HCT116 (cell line): Measurements from ENCODE around the gene ETV4. TPM values are rescaled to one million over a fixed set of nuclear protein-coding genes. Genes with fewer than 3 reads are reported as not detected.

Experiments used
- ATAC-seq: fragments of 200-7000 bp; cut with Tn5 transposase; 2 replicates; pipeline ENCODE4 v1.9.1; 2020; ENCODE audit warnings: mild to moderate bottlenecking, moderate library complexity
- BruUV-seq: library from RNA; stranded (reverse); fragments of 400-500 nt; replicated peaks from 2 replicates; lab custom pipeline; 2021; lab: Mats Ljungman, UMichigan
- CTCF ChIA-PET: fragments of 300-600 bp; sonication (Branson Sonifier 250); formaldehyde crosslinking; loops from one replicate; lab custom pipeline; 2021; ENCODE audit warnings: antibody characterized with exemption; lab: Charles Lee
- POLR2A ChIA-PET: fragments of 300-600, 350-600 bp; sonication (Branson Sonifier 250); formaldehyde crosslinking; loops from one replicate; lab custom pipeline; 2021; ENCODE audit warnings: antibody characterized with exemption; lab: Charles Lee
- RAD21 ChIA-PET, 2 experiments: fragments of 300-600 bp; sonication (Branson Sonifier 250); formaldehyde crosslinking; loops; one replicate each; lab custom pipeline; 2023; ENCODE audit warnings: low total read pairs in 2 of 2; ENCODE audit not compliant: uncharacterized antibody in 2 of 2, unreplicated experiment in 2 of 2, low non-redundant PET in 1 of 2; lab: Charles Lee
- DNase-seq: peaks from one replicate; pipeline ENCODE4 v3.0.0-alpha.2; 2010; ENCODE audit warnings: low read depth, low spot score
- H2AFZ ChIP-seq: fragments of 200-600 bp; shearing (Covaris generic), sonication (generic); 2 replicates; pipeline ENCODE4 v1.6.1; 2017; ENCODE audit warnings: low read depth, mixed run types, mixed read lengths, antibody characterized with exemption, low read length; ENCODE audit not compliant: poor library complexity, severe bottlenecking
- H3K27ac ChIP-seq: 2 replicates; pipeline ENCODE4 v1.5.1; 2012; ENCODE audit warnings: low read depth, low read length
- H3K27me3 ChIP-seq: fragments of 200-600 bp; sonication (generic); 2 replicates; pipeline ENCODE4 v1.6.1; 2016; ENCODE audit warnings: mixed run types, low read length, mixed read lengths; ENCODE audit not compliant: insufficient read depth
- H3K36me3 ChIP-seq, 2 experiments: fragments of 200-500 bp in 1 of 2; fragments of 200-600 bp in 1 of 2; sonication (Bioruptor generic) in 1 of 2; sonication (generic) in 1 of 2; 2 replicates each; pipeline versions ENCODE4 v1.5.1 to v1.6.1; 2014 to 2016; ENCODE audit warnings: low read length in 2 of 2, inconsistent platforms in 1 of 2, mixed read lengths in 1 of 2, mixed run types in 1 of 2; ENCODE audit not compliant: insufficient read depth in 2 of 2, control insufficient read depth in 1 of 2
- H3K4me1 ChIP-seq, 2 experiments: fragments of 200-600 bp in 1 of 2; sonication (generic) in 1 of 2; 2 replicates each; pipeline versions ENCODE4 v1.5.1 to v1.6.1; 2012 to 2017; ENCODE audit warnings: low read length in 2 of 2, inconsistent platforms in 1 of 2, mild to moderate bottlenecking in 1 of 2, mixed read lengths in 1 of 2, mixed run types in 1 of 2, moderate library complexity in 1 of 2; ENCODE audit not compliant: insufficient read depth in 2 of 2, control insufficient read depth in 1 of 2
- H3K4me2 ChIP-seq: fragments of 200-600 bp; sonication (generic); 2 replicates; pipeline ENCODE4 v1.6.1; 2017; ENCODE audit warnings: mixed run types, low read length, mixed read lengths
- H3K4me3 ChIP-seq, 2 experiments: fragments of 200-600 bp in 1 of 2; sonication (generic) in 1 of 2; replicated peaks in 1 of 2; 2 replicates each; pipeline ENCODE4 v1.5.1; 2011 to 2016; ENCODE audit warnings: low read length in 2 of 2, control low read depth in 1 of 2, low read depth in 1 of 2, mild to moderate bottlenecking in 1 of 2, mixed read lengths in 1 of 2, mixed run types in 1 of 2
- H3K79me2 ChIP-seq: fragments of 200-600 bp; sonication (generic); 2 replicates; pipeline ENCODE4 v1.6.1; 2017; ENCODE audit warnings: mild to moderate bottlenecking, mixed run types, low read length, moderate library complexity, mixed read lengths; ENCODE audit not compliant: insufficient read depth
- H3K9ac ChIP-seq: fragments of 200-600 bp; sonication (generic); 2 replicates; pipeline ENCODE4 v1.6.1; 2016; ENCODE audit warnings: low read length, mixed read lengths
- H3K9me2 ChIP-seq: fragments of 200-600 bp; sonication (generic), shearing (Covaris generic); 2 replicates; pipeline ENCODE4 v1.6.1; 2017; ENCODE audit warnings: mixed run types, mild to moderate bottlenecking, moderate library complexity; ENCODE audit not compliant: insufficient read depth
- H3K9me3 ChIP-seq, 2 experiments: fragments of 200-500 bp in 1 of 2; fragments of 200-600 bp in 1 of 2; sonication (Bioruptor generic) in 1 of 2; sonication (generic) in 1 of 2; 2 replicates each; pipeline ENCODE4 v1.6.1; 2014 to 2017; ENCODE audit warnings: low read length in 2 of 2, mixed read lengths in 2 of 2, inconsistent platforms in 1 of 2, low read depth in 1 of 2, mild to moderate bottlenecking in 1 of 2, mixed run types in 1 of 2, moderate library complexity in 1 of 2; ENCODE audit not compliant: control insufficient read depth in 1 of 2, insufficient read depth in 1 of 2
- H4K20me1 ChIP-seq: fragments of 200-600 bp; sonication (generic), shearing (Covaris generic); 2 replicates; pipeline ENCODE4 v1.6.1; 2017; ENCODE audit warnings: mixed run types, mild to moderate bottlenecking, moderate library complexity; ENCODE audit not compliant: insufficient read depth
- CEBPB ChIP-seq: IDR thresholded peaks from 2 replicates; pipeline ENCODE4 v1.6.1; 2012; ENCODE audit warnings: low read depth
- EGR1 ChIP-seq: IDR thresholded peaks from 2 replicates; pipeline ENCODE4 v1.6.1; 2012; ENCODE audit warnings: low read depth
- ELF1 ChIP-seq: IDR thresholded peaks from 2 replicates; pipeline ENCODE4 v1.6.1; 2012; ENCODE audit warnings: low read depth, borderline replicate concordance
- EZH2 ChIP-seq: fragments of 200-600 bp; sonication (generic); IDR thresholded peaks from 2 replicates; pipeline ENCODE4 v1.6.1; 2017; ENCODE audit warnings: antibody characterized with exemption, mixed run types
- EZH2phosphoT487 ChIP-seq: fragments of 200-600 bp; IDR thresholded peaks from 2 replicates; pipeline ENCODE4 v1.6.1; 2018; ENCODE audit warnings: antibody characterized with exemption, borderline replicate concordance
- FOSL1 ChIP-seq: IDR thresholded peaks from 2 replicates; pipeline ENCODE4 v1.6.1; 2012; ENCODE audit warnings: low read depth
- JUND ChIP-seq: IDR thresholded peaks from 2 replicates; pipeline ENCODE4 v1.6.1; 2012
- POLR2A ChIP-seq: IDR thresholded peaks from 2 replicates; pipeline ENCODE4 v1.7.0; 2011; ENCODE audit warnings: borderline replicate concordance; ENCODE audit not compliant: insufficient read depth, insufficient read length; ENCODE audit errors: extremely low read depth
- POLR2AphosphoS5 ChIP-seq: IDR thresholded peaks from 2 replicates; pipeline ENCODE4 v1.6.1; 2011; ENCODE audit warnings: mild to moderate bottlenecking, low read depth, low read length, moderate library complexity
- RAD21 ChIP-seq: IDR thresholded peaks from 2 replicates; pipeline ENCODE4 v1.6.1; 2012; ENCODE audit warnings: low read depth, mild to moderate bottlenecking
- SIN3A ChIP-seq: IDR thresholded peaks from 2 replicates; pipeline ENCODE4 v1.6.1; 2012; ENCODE audit warnings: low read depth
- SP1 ChIP-seq: IDR thresholded peaks from 2 replicates; pipeline ENCODE4 v1.6.1; 2012; ENCODE audit warnings: low read depth
- SRF ChIP-seq: IDR thresholded peaks from 2 replicates; pipeline ENCODE4 v1.6.1; 2012; ENCODE audit warnings: low read depth
- TCF7L2 ChIP-seq: IDR thresholded peaks from 2 replicates; pipeline ENCODE4 v1.7.0; 2011; ENCODE audit warnings: borderline replicate concordance, inconsistent platforms; ENCODE audit not compliant: insufficient read depth, insufficient read length; ENCODE audit errors: extremely low read depth
- YY1 ChIP-seq: IDR thresholded peaks from 2 replicates; pipeline ENCODE4 v1.6.1; 2011; ENCODE audit warnings: low read length, low read depth, moderate library complexity, mild to moderate bottlenecking; ENCODE audit not compliant: insufficient replicate concordance; ENCODE audit errors: extremely low read depth
- ZNF274 ChIP-seq: fragments of 200-500 bp; sonication (Bioruptor generic); IDR thresholded peaks from 2 replicates; pipeline ENCODE4 v1.6.1; 2014; ENCODE audit warnings: mild to moderate bottlenecking, low read depth, low read length, inconsistent platforms
- intact Hi-C: fragments of 100-400 bp; cut with micrococcal nuclease; formaldehyde crosslinking; loops from 2 replicates; pipeline ENCODE4 v1.10.0; 2022
- total RNA-seq: library from RNA; stranded (reverse); gene quantifications from one replicate; pipeline ENCODE4 v1.2.1, GENCODE V29; 2021; ENCODE audit not compliant: unreplicated experiment
- TF ChIP-seq, protein P1 (sequence below), 3 experiments: fragments of 200-600 bp in 1 of 3; sonication (generic) in 1 of 3; IDR thresholded peaks in 2 of 3; conservative IDR thresholded peaks in 1 of 3; 2 replicates each; pipeline ENCODE4 v1.5.1; 2012 to 2017; ENCODE audit warnings: low read depth in 2 of 3, low read length in 2 of 3, antibody characterized with exemption in 1 of 3, borderline replicate concordance in 1 of 3, control low read depth in 1 of 3, mild to moderate bottlenecking in 1 of 3, mixed read lengths in 1 of 3, mixed run types in 1 of 3, moderate library complexity in 1 of 3; ENCODE audit not compliant: insufficient read depth in 1 of 3
- TF ChIP-seq, protein P2 (sequence below): IDR thresholded peaks from 2 replicates; pipeline ENCODE4 v1.6.1; 2012
- TF ChIP-seq, protein P3 (sequence below): IDR thresholded peaks from 2 replicates; pipeline ENCODE4 v1.6.1; 2012; ENCODE audit warnings: low read depth
- TF ChIP-seq, protein P4 (sequence below): IDR thresholded peaks from 2 replicates; pipeline ENCODE4 v1.6.1; 2011; ENCODE audit warnings: mild to moderate bottlenecking, low read length, moderate library complexity; ENCODE audit not compliant: insufficient replicate concordance; ENCODE audit errors: extremely low read depth

ETV4 gene
- total RNA-seq, 1 experiment from 2014 or later: 51.5 TPM

DNA sequence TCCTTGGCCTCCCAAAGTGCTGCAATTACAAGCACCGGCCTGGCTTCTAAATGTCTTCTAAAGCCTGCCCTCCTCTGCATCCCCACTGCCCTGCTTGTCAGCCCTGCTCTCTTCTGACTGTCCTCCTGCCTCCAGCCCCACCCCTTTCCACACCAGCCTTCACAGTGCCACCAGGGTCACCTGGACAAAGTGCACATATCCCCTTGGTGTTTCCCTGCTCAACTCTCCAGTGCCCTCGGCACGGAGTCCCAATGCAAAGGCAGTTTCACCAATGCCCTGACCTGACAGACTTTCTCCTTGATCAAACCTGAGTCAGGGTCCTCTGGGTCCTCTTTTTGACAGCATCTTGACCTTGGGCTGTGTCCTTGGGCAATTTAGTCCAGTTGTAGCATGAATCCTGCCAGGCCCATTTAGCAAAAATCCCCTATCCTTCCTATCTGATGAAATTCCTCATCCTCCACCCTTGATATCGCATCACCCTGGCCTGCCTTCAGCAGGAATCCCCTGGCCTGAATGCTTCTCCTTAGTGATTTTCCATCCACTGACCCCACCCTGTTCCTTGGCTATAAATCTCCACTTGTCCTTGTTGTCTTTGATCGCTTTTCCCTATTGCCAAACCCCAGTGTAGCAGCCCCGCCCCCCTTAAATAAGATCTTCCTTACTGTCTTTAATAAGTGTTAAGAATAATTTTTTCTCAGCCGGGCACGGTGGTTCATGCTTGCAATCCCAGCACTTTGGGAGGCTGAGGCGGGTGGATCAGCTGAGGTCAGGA is 42.7 kb upstream of the ETV4 start:
- Histone ChIP-seq H3K9me3 (no peaks in the 10 kb centered on the region), H3K27ac (no peak overlapping the region), H3K27me3 (no peaks in the 10 kb centered on the region), H3K4me1 (no peaks in the 10 kb centered on the region), H4K20me1 (no peaks in the 10 kb centered on the region), H3K36me3 (no peaks in the 10 kb centered on the region), H2AFZ (no peak overlapping the region), H3K4me2 (no peak overlapping the region), H3K4me3 (no peak overlapping the region), H3K9me2 (no peaks in the 10 kb centered on the region), H3K79me2 (no peaks in the 10 kb centered on the region), H3K9ac (no peak overlapping the region)
- ATAC-seq: no peak
- POLR2A ChIA-PET: no interaction called here
- TF ChIP-seq ELF1: no peak
- no peak for TF ChIP-seq CEBPB
- no peak for TF ChIP-seq RAD21
- TF ChIP-seq FOSL1: no peak
- TF ChIP-seq, protein P1, sequence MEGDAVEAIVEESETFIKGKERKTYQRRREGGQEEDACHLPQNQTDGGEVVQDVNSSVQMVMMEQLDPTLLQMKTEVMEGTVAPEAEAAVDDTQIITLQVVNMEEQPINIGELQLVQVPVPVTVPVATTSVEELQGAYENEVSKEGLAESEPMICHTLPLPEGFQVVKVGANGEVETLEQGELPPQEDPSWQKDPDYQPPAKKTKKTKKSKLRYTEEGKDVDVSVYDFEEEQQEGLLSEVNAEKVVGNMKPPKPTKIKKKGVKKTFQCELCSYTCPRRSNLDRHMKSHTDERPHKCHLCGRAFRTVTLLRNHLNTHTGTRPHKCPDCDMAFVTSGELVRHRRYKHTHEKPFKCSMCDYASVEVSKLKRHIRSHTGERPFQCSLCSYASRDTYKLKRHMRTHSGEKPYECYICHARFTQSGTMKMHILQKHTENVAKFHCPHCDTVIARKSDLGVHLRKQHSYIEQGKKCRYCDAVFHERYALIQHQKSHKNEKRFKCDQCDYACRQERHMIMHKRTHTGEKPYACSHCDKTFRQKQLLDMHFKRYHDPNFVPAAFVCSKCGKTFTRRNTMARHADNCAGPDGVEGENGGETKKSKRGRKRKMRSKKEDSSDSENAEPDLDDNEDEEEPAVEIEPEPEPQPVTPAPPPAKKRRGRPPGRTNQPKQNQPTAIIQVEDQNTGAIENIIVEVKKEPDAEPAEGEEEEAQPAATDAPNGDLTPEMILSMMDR (IDR thresholded peaks at IDR 0.05 in 2 of 3, conservative IDR thresholded peaks at IDR 0.05 in 1 of 3; ENCODE audit: borderline replicate concordance in 1 of 3, insufficient read depth in 1 of 3, low read depth in 2 of 3, low read length in 2 of 3): no peak
- TF ChIP-seq EZH2: no peak
- TF ChIP-seq SRF: no peak
- TF ChIP-seq SP1: no peak
- TF ChIP-seq EZH2phosphoT487: no peak
- no peak for TF ChIP-seq TCF7L2
- TF ChIP-seq, protein P2, sequence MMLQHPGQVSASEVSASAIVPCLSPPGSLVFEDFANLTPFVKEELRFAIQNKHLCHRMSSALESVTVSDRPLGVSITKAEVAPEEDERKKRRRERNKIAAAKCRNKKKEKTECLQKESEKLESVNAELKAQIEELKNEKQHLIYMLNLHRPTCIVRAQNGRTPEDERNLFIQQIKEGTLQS: no peak
- TF ChIP-seq, protein P3, sequence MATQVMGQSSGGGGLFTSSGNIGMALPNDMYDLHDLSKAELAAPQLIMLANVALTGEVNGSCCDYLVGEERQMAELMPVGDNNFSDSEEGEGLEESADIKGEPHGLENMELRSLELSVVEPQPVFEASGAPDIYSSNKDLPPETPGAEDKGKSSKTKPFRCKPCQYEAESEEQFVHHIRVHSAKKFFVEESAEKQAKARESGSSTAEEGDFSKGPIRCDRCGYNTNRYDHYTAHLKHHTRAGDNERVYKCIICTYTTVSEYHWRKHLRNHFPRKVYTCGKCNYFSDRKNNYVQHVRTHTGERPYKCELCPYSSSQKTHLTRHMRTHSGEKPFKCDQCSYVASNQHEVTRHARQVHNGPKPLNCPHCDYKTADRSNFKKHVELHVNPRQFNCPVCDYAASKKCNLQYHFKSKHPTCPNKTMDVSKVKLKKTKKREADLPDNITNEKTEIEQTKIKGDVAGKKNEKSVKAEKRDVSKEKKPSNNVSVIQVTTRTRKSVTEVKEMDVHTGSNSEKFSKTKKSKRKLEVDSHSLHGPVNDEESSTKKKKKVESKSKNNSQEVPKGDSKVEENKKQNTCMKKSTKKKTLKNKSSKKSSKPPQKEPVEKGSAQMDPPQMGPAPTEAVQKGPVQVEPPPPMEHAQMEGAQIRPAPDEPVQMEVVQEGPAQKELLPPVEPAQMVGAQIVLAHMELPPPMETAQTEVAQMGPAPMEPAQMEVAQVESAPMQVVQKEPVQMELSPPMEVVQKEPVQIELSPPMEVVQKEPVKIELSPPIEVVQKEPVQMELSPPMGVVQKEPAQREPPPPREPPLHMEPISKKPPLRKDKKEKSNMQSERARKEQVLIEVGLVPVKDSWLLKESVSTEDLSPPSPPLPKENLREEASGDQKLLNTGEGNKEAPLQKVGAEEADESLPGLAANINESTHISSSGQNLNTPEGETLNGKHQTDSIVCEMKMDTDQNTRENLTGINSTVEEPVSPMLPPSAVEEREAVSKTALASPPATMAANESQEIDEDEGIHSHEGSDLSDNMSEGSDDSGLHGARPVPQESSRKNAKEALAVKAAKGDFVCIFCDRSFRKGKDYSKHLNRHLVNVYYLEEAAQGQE: no peak
- TF ChIP-seq, protein P4, sequence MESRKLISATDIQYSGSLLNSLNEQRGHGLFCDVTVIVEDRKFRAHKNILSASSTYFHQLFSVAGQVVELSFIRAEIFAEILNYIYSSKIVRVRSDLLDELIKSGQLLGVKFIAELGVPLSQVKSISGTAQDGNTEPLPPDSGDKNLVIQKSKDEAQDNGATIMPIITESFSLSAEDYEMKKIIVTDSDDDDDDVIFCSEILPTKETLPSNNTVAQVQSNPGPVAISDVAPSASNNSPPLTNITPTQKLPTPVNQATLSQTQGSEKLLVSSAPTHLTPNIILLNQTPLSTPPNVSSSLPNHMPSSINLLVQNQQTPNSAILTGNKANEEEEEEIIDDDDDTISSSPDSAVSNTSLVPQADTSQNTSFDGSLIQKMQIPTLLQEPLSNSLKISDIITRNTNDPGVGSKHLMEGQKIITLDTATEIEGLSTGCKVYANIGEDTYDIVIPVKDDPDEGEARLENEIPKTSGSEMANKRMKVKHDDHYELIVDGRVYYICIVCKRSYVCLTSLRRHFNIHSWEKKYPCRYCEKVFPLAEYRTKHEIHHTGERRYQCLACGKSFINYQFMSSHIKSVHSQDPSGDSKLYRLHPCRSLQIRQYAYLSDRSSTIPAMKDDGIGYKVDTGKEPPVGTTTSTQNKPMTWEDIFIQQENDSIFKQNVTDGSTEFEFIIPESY: no peak
- no peak for TF ChIP-seq ZNF274
- no peak for TF ChIP-seq SIN3A
- TF ChIP-seq POLR2A: no peak
- TF ChIP-seq EGR1: no peak
- TF ChIP-seq YY1: no peak
- TF ChIP-seq POLR2AphosphoS5: no peak
- no peak for TF ChIP-seq JUND
- RAD21 ChIA-PET: no interaction called here
- CTCF ChIA-PET: no interaction called here
- no TSS peak for BruUV-seq
- intact Hi-C loops: no loop called here
- no peak for DNase-seq
